ENCODE results near the gene CFAP52.
A peak's percentile ranks its signal among the peaks of the same experiment; 100 is the strongest.
"Not testable (repeated sequence)": the region's sequence is repeated elsewhere in the genome, so short reads cannot be mapped to it uniquely, and the experiment has no call there.

Gene CFAP52

GRCh38 chr17:9568957-9569588 lies 7.4 kb upstream of the CFAP52 start:
- no peak for DNase-seq (ENCODE audit: low read depth in 2 of 2)

- DNase-seq (ENCODE audit: low read depth in 2 of 2) = no peak
Observed at GRCh38 chr17:9571201-9571600, 5.2 kb upstream of the CFAP52 start.

GRCh38 chr17:9575381-9576101 lies 901 bp upstream of the CFAP52 start, which contains the start of gene STX8:
STX8 (minus strand) TSS chr17:9575820; CDS start chr17:9575808, 12 bp downstream.
- DNase-seq (ENCODE audit: low read depth in 2 of 2) = peak; percentile 54 to 62

GRCh38 chr17:9577373-9577709 lies 899 bp downstream of the CFAP52 start:
- DNase-seq (ENCODE audit: low read depth in 2 of 2) = no peak

GRCh38 chr17:9587969-9588656 lies 11.7 kb downstream of the CFAP52 start:
- DNase-seq (ENCODE audit: low read depth in 2 of 2) = no peak

GRCh38 chr17:9594065-9594464 lies 17.6 kb downstream of the CFAP52 start:
- DNase-seq (ENCODE audit: low read depth in 2 of 2) = no peak

- DNase-seq (ENCODE audit: low read depth in 2 of 2) = not testable (repeated sequence)
Observed at GRCh38 chr17:9597638-9598037, 21.2 kb downstream of the CFAP52 start.

GRCh38 chr17:9598661-9599060 lies 22.2 kb downstream of the CFAP52 start:
- DNase-seq (ENCODE audit: low read depth in 2 of 2) = no peak

- DNase-seq (ENCODE audit: low read depth in 2 of 2) = not testable (repeated sequence)
Observed at GRCh38 chr17:9604583-9604982, 28.1 kb downstream of the CFAP52 start.

GRCh38 chr17:9606453-9606852 lies 30.0 kb downstream of the CFAP52 start:
- no peak for DNase-seq (ENCODE audit: low read depth in 2 of 2)

GRCh38 chr17:9607058-9607457 lies 30.6 kb downstream of the CFAP52 start:
- DNase-seq (ENCODE audit: low read depth in 2 of 2) = not testable (repeated sequence)

- no peak for DNase-seq (ENCODE audit: low read depth in 2 of 2)
Observed at GRCh38 chr17:9611557-9611956, 35.1 kb downstream of the CFAP52 start.

- DNase-seq (ENCODE audit: low read depth in 2 of 2) = no peak
Observed at GRCh38 chr17:9612006-9612405, 35.6 kb downstream of the CFAP52 start.

- DNase-seq (ENCODE audit: low read depth in 2 of 2) = no peak
Observed at GRCh38 chr17:9615486-9615885, 39.0 kb downstream of the CFAP52 start.

GRCh38 chr17:9622961-9623360 lies 46.5 kb downstream of the CFAP52 start:
- DNase-seq (ENCODE audit: low read depth in 2 of 2) = no peak

- DNase-seq (ENCODE audit: low read depth in 2 of 2) = no peak
Observed at GRCh38 chr17:9628509-9628908, 52.1 kb downstream of the CFAP52 start.

GRCh38 chr17:9632741-9633140 lies 56.3 kb downstream of the CFAP52 start:
- DNase-seq (ENCODE audit: low read depth in 2 of 2) = no peak

GRCh38 chr17:9635340-9635739 lies 58.9 kb downstream of the CFAP52 start:
- no peak for DNase-seq (ENCODE audit: low read depth in 2 of 2)

GRCh38 chr17:9636501-9636900 lies 60.1 kb downstream of the CFAP52 start:
- no peak for DNase-seq (ENCODE audit: low read depth in 2 of 2)

GRCh38 chr17:9640388-9640787 lies 63.9 kb downstream of the CFAP52 start:
- not testable (repeated sequence) for DNase-seq (ENCODE audit: low read depth in 2 of 2)

- DNase-seq (ENCODE audit: low read depth in 2 of 2) = no peak
Observed at GRCh38 chr17:9643611-9644010, 67.2 kb downstream of the CFAP52 start.

- no peak for DNase-seq (ENCODE audit: low read depth in 2 of 2)
Observed at GRCh38 chr17:9644910-9645751, 68.7 kb downstream of the CFAP52 start, which contains the start of gene USP43. USP43 (plus strand) TSS chr17:9645517; CDS start chr17:9645633, 116 bp downstream.

Measured in stimulated activated CD8-positive, alpha-beta memory T cell treated with anti-CD3 and anti-CD28 coated beads, Interleukin-2, amount 100 ng/mL, for 1 hour (primary cell).